Kidney epithelial cell (primary cell): ENCODE results near the gene AGL. TPM values are rescaled to one million over a fixed set of nuclear protein-coding genes. Genes with fewer than 3 reads are reported as not detected.
"Not testable (repeated sequence)": the region's sequence is repeated elsewhere in the genome, so short reads cannot be mapped to it uniquely, and the experiment has no call there.

Experiments
- DNase-seq: peaks from one replicate; pipeline ENCODE4 v3.0.0-alpha.2; 2010; ENCODE audit warnings: low read depth
- H3K27me3 ChIP-seq: 2 replicates; pipeline ENCODE4 v1.6.0; 2011; ENCODE audit warnings: low read length; ENCODE audit not compliant: control insufficient read depth, insufficient read depth
- H3K36me3 ChIP-seq: 2 replicates; pipeline ENCODE4 v1.5.1; 2011; ENCODE audit warnings: low read length; ENCODE audit not compliant: control insufficient read depth, insufficient read depth
- H3K4me3 ChIP-seq: 2 replicates; pipeline ENCODE4 v1.5.1; 2011; ENCODE audit warnings: low read depth, mild to moderate bottlenecking, control low read depth, low read length
- total RNA-seq: library from RNA; depleted of rRNA; stranded (reverse); fragments of >200 nt; gene quantifications from 2 replicates; pipeline ENCODE4 v1.2.3, GENCODE V29; 2015
- TF ChIP-seq, protein P1 (sequence below): IDR thresholded peaks from 2 replicates; pipeline ENCODE4 v1.5.1; 2011; ENCODE audit warnings: mild to moderate bottlenecking, moderate library complexity, low read length, control low read depth, inconsistent platforms; ENCODE audit not compliant: insufficient read depth, poor library complexity, severe bottlenecking

The AGL gene
- total RNA-seq, 1 donor from 2014 or later = 15.4 TPM

DNA sequence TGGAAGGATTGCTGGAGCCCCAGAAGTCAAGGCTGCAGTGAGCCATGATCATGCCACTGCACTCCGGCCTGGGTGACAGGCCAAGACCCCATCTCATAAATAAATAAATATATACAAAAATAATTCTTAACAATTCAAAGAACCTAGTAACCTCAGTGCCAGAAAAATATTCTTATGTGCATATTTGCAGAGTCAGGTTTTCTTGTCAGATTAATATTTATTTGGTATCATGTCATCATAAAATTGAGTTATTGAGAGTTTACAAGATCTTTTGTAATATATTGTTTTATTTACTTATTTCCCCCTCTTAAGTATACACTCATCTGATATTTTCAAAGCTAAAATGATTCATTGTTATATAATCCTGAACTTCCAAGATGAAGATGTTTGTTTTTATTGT is 24.5 kb upstream of the AGL start:
- TF ChIP-seq, protein P1, sequence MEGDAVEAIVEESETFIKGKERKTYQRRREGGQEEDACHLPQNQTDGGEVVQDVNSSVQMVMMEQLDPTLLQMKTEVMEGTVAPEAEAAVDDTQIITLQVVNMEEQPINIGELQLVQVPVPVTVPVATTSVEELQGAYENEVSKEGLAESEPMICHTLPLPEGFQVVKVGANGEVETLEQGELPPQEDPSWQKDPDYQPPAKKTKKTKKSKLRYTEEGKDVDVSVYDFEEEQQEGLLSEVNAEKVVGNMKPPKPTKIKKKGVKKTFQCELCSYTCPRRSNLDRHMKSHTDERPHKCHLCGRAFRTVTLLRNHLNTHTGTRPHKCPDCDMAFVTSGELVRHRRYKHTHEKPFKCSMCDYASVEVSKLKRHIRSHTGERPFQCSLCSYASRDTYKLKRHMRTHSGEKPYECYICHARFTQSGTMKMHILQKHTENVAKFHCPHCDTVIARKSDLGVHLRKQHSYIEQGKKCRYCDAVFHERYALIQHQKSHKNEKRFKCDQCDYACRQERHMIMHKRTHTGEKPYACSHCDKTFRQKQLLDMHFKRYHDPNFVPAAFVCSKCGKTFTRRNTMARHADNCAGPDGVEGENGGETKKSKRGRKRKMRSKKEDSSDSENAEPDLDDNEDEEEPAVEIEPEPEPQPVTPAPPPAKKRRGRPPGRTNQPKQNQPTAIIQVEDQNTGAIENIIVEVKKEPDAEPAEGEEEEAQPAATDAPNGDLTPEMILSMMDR = no peak
- no peak for DNase-seq
- no peaks in the 10 kb centered on the region for H3K27me3 ChIP-seq
- no peak overlapping the region for H3K4me3 ChIP-seq
- no peaks in the 10 kb centered on the region for H3K36me3 ChIP-seq

DNA sequence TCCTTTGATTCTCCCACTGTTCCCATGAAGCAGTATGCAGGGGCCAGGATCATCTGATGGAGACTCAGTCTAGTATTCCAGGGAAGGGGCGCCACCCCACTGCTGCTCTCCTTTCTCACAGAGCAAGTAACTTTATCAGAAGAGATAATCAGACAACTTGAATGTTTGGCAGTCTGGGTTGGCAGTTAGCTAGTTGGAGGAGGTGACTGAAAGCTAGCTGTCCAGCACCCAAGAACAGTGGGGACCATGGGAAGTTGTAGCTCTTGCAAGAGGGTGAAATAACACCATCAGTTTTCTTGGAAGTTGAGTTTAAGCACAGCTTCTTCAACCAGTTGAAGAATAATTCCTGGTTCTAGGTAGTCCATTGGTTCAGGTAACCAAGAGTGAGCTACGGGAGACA is 22.2 kb upstream of the AGL start:
- H3K36me3 ChIP-seq = no peaks in the 10 kb centered on the region
- H3K4me3 ChIP-seq = no peak overlapping the region
- DNase-seq = no peak
- TF ChIP-seq, protein P1 = no peak
- no peaks in the 10 kb centered on the region for H3K27me3 ChIP-seq

DNA sequence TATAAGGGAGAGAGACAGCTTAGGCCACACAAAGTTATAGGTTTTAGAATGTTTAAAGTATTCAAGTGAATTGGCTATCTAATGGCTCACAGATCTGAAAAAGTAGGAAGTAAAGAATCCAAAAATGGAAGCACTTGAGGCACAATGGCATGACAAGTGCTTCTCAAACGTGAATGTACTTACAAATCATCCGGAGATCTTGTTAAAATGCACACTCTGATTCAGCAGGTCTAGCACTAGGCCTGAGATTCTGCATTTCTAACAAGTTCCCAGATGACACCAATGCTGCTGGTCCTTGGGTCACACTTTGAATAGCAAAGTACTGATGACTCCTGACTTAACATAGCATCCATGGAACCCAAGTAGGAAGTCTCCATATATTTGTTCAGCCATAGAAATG is 20.9 kb upstream of the AGL start:
- H3K27me3 ChIP-seq = no peaks in the 10 kb centered on the region
- DNase-seq = no peak
- TF ChIP-seq, protein P1 = no peak
- H3K4me3 ChIP-seq = no peak overlapping the region
- no peaks in the 10 kb centered on the region for H3K36me3 ChIP-seq

DNA sequence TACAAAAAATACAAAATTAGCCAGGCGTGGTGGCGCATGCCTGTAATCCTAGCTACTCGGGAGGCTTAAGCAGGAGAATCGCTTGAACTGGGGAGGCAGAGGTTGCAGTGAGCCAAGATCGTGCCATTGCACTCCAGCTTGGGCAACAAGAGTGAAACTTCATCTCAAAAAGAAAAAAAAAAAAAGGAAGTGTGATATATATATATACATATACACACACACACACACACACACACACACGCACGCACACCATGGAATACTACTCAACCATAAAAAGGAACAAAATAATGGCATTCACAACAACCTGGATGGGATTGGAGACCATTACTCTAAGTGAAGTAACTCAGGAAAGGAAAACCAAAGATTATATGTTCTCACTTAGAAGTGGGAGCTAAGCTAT is 16.2 kb upstream of the AGL start:
- H3K27me3 ChIP-seq, DNase-seq, H3K4me3 ChIP-seq, H3K36me3 ChIP-seq: not testable (repeated sequence)

DNA sequence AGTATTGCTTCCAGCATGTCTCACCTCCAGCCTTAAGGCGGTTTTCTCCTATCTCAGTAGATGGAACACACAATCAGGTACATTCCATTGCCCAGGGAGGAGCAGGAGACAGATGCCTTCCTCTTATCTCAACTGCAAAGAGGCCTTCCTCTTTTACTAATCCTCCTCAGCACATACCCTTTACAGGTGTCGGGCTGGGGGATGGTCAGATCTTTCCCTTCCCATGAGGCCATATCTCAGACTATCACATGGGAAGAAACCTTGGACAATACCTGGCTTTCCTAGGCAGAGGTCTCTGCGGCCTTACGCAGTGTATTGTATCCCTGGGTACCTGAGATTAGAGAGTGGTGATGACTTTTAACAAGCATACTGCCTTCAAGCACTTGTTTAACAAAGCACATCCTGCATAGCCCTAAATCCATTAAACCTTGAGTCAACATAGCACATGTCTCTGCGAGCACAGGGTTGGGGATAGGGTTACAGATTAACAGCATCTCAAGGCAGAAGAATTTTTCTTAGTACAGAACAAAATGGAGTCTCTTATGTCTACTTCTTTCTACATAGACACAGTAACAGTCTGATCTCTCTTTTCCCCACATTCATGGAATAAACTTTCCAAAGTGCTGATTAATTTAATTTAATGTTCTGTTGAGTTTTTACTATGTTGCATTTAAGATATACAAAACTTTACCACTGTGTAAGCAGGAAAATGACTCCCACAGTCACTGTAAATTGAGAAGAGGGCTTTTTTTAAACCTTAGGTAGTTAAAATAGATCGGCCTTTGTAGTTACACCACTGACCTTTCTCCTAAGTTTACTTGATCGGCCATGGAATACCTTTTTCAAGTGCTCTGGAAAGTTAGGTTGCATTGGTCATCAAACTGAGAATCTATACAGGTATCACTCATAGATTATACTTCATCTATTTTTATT is 13.7 kb upstream of the AGL start:
- not testable (repeated sequence) for H3K4me3 ChIP-seq, H3K36me3 ChIP-seq, DNase-seq, H3K27me3 ChIP-seq

DNA sequence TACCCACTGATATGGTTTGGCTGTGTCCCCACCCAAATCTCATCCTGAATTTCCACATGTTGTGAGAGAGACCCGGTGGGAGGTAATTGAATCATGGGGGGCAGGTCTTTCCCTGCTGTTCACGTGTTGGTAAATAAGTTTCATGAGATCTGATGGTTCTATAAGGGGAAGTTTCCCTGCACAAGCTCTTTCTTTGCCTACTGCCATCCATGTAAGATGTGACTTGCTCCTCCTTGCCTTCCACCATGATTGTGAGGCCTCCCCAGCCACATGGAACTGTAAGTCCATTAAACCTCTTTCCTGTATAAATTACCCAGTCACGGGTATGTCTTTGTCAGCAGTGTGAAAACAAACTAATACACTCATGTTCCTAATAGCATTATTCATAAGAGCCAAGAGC is 9.8 kb upstream of the AGL start:
- not testable (repeated sequence) for H3K36me3 ChIP-seq, H3K27me3 ChIP-seq, DNase-seq, H3K4me3 ChIP-seq

DNA sequence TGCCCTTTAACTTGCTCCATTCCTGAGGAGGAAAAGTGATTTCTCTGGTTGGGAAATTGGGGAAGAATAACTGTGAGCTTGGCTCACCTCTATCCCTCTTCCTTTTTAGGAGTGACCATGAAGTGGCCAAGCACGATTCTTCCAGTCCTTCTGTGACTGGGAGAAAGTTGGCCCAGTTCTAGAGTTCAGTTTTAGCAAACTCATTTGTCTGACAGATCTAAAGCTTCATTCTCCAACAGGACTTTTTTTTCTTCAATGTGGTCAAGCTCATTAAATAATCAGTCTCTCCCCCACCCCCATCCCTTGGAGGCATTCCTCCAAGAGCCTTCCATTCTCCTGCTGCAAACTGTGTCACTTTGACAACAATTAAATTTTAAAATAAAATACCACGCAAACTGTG is 6.4 kb upstream of the AGL start:
- no peak for DNase-seq
- Histone ChIP-seq H3K4me3 (no peak overlapping the region), H3K36me3 (no peaks in the 10 kb centered on the region), H3K27me3 (no peaks in the 10 kb centered on the region)
- TF ChIP-seq, protein P1 = no peak

DNA sequence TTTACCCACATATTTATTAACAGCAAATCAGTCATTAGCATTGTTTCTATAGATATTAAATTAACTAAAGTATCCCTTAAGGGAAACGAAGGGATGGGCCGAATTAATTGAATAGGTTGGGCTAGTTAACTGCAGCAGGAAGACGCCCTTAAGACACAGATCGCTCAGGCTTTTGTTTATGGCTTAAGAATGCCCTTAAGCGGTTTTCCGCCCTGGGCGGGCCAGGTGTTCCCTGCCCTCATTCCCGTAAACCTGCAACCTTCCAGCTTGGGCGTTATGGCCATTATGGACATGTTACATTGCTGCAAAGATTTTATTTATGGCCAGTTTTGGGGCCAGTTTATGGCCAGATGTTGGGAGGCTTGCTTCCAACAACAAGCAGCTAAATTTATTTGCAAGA is 5.0 kb upstream of the AGL start:
- DNase-seq, H3K36me3 ChIP-seq: not testable (repeated sequence)

More for the DNA sequence above, 5.0 kb upstream of the AGL start:
- H3K4me3 ChIP-seq, H3K27me3 ChIP-seq: not testable (repeated sequence)
